ENCODE results near the gene KRT74. TPM values are rescaled to one million over a fixed set of nuclear protein-coding genes. Genes with fewer than 3 reads are reported as not detected.

KRT74 gene
- total RNA-seq: not detected in 2 replicates

DNA sequence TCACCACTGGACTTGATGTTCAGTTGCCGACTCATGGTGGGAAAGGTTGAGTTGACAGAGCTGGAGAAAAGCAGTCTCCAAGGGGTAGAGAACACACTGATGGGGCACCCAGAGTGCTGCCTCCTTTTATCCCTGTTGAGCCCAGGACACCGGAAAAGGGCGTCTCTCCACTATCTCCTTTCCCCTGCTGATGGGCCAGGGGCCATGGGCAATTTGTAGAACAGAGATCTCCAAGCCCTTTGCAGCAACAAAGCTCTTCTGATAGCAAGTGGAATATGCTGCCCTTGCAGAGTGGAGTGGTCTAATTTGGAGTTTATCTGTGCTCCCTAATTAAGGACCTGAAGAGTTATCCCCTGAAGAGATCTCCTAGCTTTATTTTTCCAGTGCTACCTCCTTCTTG is at the start of gene KRT74:
Gene KRT74, minus strand, starts transcription at position 101 of the 400 bp plus-strand sequence. Its CDS starts 66 bp downstream, at position 35.
- no peak for DNase-seq (ENCODE audit: low read depth, low spot score)

DNA sequence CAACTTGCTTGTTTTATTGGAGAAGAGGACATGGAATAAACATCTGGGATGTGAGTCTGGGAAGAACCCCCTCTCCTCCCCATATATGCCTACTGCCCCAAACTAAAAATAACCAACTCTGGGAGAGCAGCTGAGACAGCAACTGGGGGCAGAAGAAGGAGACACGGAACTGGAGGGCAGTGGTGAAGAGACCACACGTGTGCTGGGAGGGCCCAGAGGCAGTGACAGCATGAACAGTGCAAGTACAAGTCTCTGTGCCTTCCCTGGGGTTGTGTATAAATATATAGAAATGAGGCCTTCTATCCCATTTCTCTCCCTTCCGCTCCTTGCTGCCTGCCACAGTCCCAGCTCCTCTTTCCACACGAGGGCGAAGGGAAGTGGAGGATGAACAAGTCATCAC is 48.7 kb upstream of the KRT74 start:
- DNase-seq (ENCODE audit: low read depth, low spot score): no peak

DNA sequence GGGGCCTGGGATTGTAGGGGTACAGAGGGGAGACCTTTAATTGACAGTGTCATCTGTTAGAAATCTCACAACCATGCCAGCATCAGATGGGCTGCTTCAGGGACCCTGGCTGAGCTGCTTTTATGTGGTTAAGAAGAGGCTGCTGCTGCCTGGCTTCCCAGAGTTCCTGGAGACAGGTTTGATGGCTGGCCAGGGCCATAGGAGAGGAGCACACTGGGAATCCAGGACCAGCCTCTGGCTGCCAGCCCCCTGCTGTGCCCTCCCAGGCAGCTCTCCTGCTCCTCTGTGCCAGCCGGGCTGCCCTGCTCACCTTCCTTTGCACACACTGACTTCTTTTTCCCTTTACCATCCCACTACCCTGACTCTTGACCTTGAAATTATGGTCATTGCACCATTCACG is 45.2 kb upstream of the KRT74 start:
- no peak for DNase-seq (ENCODE audit: low read depth, low spot score)

DNA sequence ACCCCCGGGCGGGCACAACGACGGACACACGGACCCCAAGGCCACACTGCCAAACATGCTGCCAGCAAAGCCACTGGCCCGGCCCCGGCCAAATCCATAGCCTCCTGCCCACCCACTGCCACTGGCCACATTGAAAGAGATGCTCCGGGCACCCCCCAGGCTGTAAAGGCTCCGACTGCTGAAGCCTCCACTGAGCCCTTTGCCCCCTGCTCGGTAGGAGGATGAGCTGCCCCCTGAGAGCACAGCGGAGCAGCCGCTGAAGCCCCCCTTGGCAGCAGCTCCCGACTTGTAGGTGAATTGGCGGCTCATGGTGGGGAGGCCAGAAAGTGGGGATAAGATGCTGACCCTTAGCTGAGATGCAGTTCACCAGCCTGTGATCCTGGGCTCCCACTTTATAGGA is 44.6 kb upstream of the KRT74 start, which contains the start of gene KRT73:
Gene KRT73, minus strand, starts transcription at position 344 of the 400 bp plus-strand sequence. Its CDS starts 35 bp downstream, at position 309.
- no peak for DNase-seq (ENCODE audit: low read depth, low spot score)

DNA sequence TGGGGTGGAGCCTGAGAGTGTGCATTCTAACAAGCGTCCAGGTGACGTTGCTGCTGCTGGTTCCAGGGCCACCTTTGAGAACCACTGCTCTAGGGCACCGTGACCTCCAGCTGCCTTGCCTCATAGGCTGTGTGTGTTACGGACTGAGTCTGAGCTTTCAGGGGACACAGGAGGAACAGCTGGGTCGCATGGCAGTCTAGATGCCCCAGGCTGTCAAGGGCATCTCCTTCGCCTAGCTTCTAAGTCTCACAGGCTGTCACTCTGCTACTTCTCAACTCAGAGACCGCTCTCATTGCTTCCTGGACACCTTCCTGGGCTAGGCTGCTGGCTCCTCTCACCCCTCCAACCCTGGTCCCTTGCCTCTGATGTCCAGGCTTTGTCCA is 43.8 kb upstream of the KRT74 start:
- DNase-seq (ENCODE audit: low read depth, low spot score): no peak

DNA sequence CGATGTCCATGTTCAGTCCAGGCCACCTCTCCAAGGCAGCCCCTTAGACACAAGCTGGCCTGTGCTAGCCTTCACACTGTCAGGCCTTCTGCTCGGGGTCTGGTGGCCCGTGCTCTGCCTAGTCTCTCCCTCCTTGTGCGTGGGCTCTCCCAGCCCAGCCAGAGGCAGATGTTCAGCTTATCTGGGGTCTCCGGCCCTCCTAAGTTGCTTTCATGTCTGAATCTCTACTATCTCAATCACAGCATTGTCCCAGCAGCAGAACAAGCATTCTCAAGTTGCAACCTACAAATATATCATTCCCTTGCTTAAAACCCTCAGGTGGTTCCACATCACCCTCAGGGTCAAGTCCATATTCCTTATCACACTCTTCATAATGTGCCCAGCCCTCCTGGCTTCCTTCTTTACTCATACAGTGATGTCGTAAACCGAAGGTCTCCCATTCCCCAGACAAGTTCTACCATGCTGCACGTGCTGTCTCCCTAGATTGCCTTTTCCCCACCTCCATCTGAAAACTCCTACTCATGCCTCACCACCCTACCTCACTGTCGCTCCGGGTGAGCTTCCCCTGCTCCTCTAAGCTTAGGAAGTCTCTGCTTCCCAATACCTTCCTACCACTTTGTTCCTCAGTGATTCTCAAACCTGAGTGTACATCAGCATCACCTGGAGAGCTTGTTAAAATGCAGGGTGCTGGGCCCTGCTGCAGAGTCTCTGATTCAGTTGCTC is 43.2 kb upstream of the KRT74 start:
- DNase-seq (ENCODE audit: low read depth, low spot score): no peak

DNA sequence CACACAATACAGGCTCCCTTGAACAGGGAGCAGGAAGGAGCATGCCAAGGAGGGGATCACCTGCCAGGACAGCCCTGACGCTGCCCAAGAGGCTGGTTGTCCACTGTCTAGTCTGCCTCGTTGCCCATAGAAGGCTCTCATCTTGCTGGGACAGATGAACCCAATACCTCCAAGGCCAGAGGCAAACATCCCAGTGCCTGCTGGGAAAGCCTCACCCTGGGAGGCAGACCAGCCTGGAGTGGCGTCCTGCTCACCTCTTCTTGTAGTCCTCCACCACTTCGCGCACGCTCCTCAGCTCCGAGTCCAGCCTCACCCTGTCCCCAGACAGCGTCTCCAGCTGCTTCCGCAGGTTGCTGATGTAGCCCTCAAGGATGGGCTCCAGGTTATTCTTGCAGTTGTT is 42.3 kb upstream of the KRT74 start:
- no peak for DNase-seq (ENCODE audit: low read depth, low spot score)

DNA sequence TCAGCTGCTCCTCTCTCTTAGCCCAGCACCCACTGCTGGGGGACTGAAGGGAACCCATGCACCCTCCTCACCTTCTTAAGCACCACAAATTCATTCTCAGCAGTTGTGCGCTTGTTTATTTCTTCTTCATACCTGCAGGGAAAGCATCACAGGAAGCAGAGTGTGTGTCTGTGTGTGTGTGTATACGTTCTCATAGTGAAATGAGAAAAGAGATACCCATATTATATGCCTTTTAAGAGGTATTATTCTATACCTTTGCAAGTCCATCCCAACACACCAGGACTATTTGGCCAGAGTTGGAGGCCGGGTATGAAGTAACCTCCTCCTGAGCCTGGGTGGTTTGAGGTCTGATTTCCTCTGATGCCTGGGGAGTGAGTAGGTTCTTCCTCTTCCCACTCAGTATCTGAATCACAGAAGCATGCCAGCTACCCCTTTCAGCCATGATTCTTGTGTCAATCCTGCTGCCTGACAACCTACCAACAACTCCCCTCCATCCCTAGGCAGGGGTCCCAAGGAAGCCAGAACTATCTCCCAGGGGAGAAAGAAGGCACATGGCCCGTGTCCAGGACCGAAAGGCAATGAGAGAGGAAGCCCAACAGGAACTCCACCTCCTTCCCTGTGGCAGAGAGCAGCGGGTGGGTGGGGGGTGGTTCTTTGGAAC is 41.7 kb upstream of the KRT74 start:
- DNase-seq (ENCODE audit: low read depth, low spot score): no peak

DNA sequence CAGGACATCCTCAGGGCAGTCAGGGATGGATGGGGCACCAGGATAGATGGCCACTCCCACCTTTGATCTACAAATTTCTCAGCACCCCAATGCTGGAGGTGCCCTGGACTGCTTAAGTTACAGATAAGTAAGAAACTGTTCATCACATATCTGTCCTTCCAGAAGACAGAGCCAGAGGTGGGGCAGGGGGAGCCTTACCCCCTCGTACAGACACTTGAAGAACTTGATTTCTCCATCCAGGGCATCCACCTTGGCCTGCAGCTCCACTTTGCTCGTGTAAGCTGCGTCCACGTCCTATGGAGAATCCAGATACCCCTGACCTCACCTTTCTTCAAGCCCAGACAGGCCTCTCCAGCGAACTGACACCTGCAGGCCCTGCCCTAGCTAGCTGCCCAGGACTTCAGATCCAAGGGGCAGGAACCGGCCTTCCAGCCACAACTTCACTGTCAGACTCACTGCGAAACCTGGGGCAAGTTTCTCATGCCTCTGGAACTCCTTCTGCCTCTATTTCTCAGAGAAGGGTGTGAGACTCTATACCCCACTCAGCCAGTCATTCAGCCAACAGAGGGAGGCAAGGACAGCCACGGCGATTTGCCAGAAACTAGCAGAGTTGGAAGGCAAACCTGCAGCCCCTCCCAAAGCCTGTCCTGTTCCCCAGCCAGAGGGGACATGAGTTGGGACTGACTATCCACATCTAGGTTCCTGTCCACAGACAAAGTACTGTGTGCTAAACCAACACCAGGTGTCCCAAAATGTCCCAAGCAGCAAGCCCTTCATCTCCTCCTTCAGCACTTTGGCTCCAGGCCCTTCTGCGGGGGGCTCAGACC is 41.0 kb upstream of the KRT74 start:
- DNase-seq (ENCODE audit: low read depth, low spot score): no peak

DNA sequence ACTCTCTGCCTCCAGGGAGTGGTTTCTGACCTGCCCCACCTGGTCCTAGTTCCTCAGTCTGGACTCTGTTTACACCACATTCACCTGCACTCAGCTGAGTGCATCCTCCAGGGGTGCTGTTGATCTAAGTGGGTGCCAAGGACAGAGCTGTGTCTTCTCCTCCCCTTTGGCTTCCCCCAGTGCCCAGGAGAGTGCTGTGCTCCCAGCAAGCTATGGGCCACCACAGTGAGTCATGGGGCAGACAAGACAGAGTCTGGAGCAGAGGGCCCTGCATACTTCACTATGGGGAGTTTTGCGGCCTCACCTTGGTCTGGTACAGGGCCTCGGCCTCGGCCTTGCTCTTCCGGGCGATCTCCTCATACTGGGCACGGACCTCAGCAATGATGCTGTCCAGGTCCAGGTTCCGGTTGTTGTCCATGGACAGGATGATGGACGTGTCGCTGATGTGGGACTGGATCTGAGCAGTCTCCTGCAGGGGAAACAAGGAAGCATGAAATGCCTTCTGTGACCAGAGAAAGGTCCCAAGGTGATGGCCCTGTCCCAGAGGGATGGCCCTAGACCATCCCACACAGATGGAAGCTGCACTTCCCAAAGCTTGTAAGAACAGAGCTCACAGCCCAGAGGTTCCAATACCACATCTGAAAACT is 39.9 kb upstream of the KRT74 start:
- DNase-seq (ENCODE audit: low read depth, low spot score): no peak

DNA sequence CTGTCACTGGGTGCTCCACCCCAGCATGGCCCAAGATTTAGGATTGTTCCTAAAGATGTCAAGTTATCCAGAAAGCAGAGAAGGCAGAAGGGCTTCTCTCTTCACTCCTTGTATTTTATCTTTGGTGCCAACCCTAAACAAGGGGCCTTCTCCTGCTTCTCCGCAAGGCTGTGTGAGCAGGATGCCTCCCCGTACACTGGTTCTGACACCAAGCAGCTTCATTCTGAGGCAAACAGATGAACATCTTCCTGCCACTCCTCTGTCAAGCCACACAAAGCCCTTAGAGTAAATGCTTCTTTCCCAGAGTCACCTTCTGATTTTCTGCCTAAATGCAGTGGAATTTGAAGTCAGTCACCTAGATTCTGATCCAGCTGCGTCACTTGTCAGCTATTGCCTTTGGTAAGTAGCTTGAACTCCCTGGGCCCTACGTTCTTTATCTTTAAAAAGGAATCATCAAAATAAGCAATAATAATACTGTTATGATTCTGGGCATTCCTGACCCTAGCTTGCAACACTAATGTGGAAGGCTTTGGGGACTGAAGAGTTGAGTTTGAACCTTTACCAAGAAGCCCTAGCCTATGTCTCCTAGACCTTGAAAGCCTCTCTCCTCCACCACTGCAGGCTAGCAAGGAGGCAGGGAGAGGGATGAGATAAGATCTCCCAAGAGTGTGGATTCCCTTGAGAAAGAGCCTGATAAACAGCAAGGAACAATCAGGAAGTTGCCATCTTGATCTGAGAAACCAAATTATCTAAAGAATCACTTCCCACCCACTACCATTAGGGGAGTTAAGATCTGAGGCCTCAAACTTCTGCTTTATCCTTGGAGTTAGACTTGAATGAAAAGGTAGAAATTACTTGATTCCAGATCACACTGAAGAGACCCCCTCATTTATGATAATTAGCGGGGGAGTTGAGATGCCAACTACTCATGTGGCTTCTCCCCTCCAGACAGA is 39.1 kb upstream of the KRT74 start:
- DNase-seq (ENCODE audit: low read depth, low spot score): no peak

DNA sequence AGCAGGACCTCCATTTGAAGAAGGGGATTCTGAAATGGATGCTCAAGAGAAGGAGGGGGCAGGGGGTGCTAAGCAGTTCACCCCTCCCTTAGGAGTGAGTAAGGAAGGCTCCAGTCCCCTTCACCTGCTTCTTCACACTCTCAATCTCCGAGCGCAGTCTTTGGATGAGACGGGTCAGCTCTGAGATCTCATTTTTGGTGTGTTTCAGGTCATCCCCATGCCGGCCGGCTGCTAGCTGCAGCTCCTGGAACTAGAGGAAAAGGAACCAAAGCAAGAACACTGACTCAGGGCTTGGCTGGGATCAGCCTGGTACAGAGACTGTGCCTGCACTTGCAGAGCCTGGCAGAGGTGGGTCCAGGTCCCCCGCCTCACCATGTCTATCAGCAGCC is 37.4 kb upstream of the KRT74 start:
- DNase-seq (ENCODE audit: low read depth, low spot score): no peak

DNA sequence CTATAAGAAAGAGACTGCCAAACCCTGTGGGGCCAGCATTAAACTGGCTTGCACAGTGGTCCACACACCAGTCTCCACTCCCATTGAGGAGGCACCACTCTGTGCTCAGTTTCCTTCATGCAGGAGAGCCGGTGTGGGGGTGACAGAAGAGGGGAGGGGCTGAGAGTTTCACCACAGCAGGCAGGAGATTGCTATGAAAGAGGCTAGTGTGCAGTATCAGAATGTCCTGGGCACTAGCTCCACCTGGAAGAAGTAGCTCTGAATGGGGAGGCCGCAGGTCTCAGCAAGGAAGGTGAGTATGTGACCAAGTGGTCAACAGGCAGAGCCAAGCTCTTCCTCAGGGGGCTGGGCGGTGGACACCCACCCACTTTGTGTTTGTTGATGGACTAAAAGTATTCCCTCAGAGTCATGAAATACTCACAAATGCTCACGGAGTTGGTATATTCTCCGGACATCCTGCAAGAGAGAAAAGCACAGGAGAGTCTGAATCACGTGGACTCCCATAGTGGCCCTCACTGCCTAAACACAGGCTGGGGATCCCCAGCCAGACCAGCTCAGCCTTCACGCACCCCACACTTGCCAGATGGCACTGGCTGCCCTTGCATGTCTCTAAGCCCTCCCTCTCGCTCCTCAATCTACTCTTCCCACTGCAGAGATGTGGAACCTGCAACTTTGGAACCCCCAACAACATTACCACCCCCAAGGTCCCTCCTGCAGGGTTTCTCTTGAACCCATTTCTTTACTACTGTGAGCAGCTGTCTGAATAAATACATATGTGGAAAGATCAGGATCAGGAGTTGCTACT is 35.4 kb upstream of the KRT74 start:
- DNase-seq (ENCODE audit: low read depth, low spot score): no peak

DNA sequence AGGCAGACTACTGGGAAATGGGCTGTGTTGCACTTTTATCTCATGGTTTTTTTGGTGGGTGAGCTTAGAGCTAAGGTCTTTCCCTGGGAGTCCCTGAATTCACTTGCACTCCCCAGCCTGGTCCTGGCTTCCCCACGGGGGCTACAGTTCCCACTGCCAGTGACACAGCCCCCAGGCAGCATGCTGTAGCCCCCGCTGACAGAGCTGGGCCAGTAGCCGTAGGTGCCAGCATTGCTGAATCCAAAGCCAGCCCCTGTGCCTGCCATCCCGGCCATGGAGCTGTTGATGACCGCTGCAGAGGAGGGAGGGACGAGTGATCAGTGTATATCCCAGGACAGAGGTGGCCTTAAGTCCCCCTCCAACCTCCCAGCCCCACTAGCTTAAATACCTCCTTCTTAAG is 34.5 kb upstream of the KRT74 start:
- DNase-seq (ENCODE audit: low read depth, low spot score): no peak

DNA sequence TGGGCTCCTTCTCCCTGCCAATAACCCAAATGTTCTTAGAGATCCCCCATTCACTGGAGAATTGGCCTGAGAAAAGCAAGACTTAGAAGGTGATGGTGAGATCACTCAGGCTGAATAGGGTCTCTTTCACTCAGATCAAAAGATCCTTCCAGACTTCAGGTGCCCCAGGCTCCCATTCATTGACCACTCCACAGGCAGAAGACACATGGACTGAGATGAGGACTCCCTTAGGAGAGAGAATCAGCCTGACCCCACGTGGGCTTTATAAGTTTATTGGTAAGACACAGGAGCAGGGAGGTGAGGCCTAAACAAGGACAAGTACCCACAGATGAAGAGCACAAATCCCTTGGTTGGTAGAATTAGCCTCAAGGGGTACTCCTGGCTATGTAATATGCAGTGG is 33.7 kb upstream of the KRT74 start:
- DNase-seq (ENCODE audit: low read depth, low spot score): no peak

DNA sequence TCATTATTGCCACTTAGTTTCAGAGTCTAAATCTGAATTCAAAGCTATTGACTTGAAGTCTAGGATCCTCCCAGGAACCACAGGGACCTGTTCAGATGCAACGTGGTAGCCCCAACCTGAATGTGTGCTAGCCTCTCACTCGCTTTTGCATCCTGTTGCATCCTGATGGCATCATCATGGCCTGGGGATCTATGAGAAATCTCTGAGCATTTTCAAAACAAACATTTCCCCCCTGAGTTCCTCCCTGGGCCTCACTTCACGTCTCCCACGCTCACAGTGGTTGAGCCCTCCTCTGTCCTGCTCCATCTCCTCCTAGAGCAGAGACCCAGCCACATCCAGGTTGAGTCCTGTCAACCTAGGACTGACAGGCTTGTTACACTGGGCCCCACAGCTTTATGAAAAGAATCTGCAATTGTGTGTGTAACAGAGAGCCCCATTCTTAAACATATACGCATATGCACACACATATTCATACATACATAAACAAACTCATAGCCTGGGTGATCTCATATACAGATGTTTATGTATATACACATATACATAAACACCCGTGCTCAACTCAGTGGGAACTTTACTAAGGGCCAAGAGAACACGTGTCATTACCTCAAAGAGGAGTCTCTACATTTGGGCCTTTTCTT is 33.1 kb upstream of the KRT74 start:
- no peak for DNase-seq (ENCODE audit: low read depth, low spot score)

DNA sequence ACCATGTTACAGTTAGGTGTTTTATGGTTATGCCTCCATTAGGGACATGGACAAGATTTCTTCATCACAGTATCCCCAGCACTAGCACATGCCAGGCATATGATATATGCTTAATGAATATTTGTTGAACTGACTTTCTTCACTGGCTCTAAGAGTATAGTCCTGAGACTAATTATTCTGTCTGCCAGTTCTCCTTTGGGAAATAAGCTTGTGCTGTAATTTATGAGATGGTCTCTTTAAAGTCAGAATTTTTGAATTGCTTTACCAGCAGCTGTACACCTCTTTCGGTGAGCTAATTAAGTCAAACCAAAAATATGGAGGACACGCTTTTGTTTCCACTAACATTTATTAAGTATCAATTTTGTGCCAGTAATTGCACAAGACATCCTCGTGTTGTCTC is 32.5 kb upstream of the KRT74 start:
- DNase-seq (ENCODE audit: low read depth, low spot score): no peak

DNA sequence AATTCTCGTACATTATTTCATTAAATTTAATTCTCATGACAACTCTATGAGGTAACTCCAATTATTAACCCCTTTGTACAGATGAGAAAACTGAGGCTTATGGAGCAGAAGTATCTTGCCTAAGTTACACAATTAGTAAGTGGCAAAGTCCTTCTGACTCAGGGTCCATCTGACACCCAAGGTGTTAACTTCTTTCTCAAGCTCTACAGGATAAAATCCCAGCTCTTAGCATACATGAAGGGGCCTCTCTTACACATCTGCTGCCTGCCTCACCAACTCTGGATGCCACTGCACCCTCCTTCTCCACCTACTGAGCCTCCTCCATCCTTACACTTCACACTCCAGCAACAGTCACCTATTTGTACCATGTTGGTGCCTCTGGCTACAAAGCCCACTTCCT is 31.9 kb upstream of the KRT74 start:
- DNase-seq (ENCODE audit: low read depth, low spot score): no peak

DNA sequence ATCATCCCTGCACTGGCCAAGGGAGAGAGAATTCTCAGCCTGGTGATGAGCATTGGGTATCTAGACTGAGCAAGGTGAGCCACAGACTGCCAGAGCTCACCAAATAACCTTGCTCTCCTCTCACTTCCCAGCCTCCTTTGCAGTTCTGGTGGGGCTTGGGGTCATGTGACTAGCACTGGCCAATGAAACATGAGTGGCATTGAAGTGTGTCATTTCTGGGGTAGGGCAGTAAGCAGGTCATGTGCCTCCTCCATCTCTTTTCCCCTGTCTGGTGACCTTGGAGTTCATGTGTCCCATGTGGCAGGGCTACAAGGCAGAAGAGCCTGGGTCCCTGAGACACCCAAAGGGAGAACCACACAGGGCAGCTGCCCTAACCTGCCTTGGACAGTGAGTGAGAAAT is 31.2 kb upstream of the KRT74 start:
- DNase-seq (ENCODE audit: low read depth, low spot score): no peak

Measured in pulmonary artery endothelial cell (primary cell).